Endodermal cell (in vitro differentiated cells): ENCODE measurements around the gene AOC3. TPM values are rescaled to one million over a fixed set of nuclear protein-coding genes. Genes with fewer than 3 reads are reported as not detected.

Experiments used
- DNase-seq: peaks from one replicate; pipeline ENCODE4 v3.0.0-alpha.2; 2017
- H3K27ac ChIP-seq: 2 replicates; pipeline ENCODE4 v1.5.1; 2013; ENCODE audit warnings: mild to moderate bottlenecking, low read depth, low read length, moderate library complexity
- H3K27me3 ChIP-seq: 2 replicates; pipeline ENCODE4 v1.6.1; 2013; ENCODE audit warnings: mild to moderate bottlenecking, low read length, moderate library complexity; ENCODE audit not compliant: insufficient read depth, control insufficient read depth, poor library complexity, severe bottlenecking
- H3K36me3 ChIP-seq: 2 replicates; pipeline ENCODE4 v1.7.0; 2013; ENCODE audit warnings: mild to moderate bottlenecking, low read length, moderate library complexity; ENCODE audit not compliant: control insufficient read depth, insufficient read depth
- H3K4me1 ChIP-seq: one replicate; pipeline ENCODE4 v1.7.0; 2013; ENCODE audit warnings: low read length; ENCODE audit not compliant: control insufficient read depth, insufficient read depth
- H3K4me3 ChIP-seq: 2 replicates; pipeline ENCODE4 v1.5.1; 2013; ENCODE audit warnings: mild to moderate bottlenecking, low read length, moderate library complexity
- H3K9ac ChIP-seq: 2 replicates; pipeline ENCODE4 v1.6.1; 2013; ENCODE audit warnings: mild to moderate bottlenecking, low read length, moderate library complexity; ENCODE audit not compliant: poor library complexity, severe bottlenecking; ENCODE audit errors: extremely low read depth
- H3K9me3 ChIP-seq: 2 replicates; pipeline ENCODE4 v1.6.1; 2013; ENCODE audit warnings: mild to moderate bottlenecking, low read length, moderate library complexity; ENCODE audit not compliant: control insufficient read depth
- H3K27ac Mint-ChIP-seq: 2 replicates; pipeline ENCODE4 v1.8.0; 2020; ENCODE audit warnings: mixed read lengths
- H3K27me3 Mint-ChIP-seq: 2 replicates; pipeline ENCODE4 v1.8.0; 2021; ENCODE audit warnings: mild to moderate bottlenecking, mixed read lengths; ENCODE audit not compliant: insufficient read depth
- H3K36me3 Mint-ChIP-seq: 2 replicates; pipeline ENCODE4 v1.8.0; 2020; ENCODE audit warnings: low read depth, mixed read lengths
- H3K4me1 Mint-ChIP-seq: 2 replicates; pipeline ENCODE4 v1.8.0; 2020; ENCODE audit warnings: mixed read lengths
- H3K4me3 Mint-ChIP-seq: 2 replicates; pipeline ENCODE4 v1.8.0; 2020; ENCODE audit warnings: mild to moderate bottlenecking, moderate library complexity, mixed read lengths
- H3K9me3 Mint-ChIP-seq: 2 replicates; pipeline ENCODE4 v1.8.0; 2020; ENCODE audit warnings: mild to moderate bottlenecking, mixed read lengths
- WGBS, 2 experiments: methylation state at CpG; one replicate each; pipeline versions ENCODE4 v1.1.5 to v1.1.7; 2013; ENCODE audit warnings: missing lambda C conversion rate in 2 of 2, mixed read lengths in 1 of 2; ENCODE audit not compliant: insufficient coverage in 1 of 2, insufficient read length in 1 of 2; 5-methylcytosine and 5-hydroxymethylcytosine counted together
- total RNA-seq, 2 donors: library from RNA; stranded (reverse); fragmentation: NEBNext Ultra II Directional in 1 of 2; extraction: Animal tissue kit (Norgen Biotek cat#: 25700) in 1 of 2; gene quantifications; 2 replicates in 1 of 2; 3 replicates in 1 of 2; pipeline ENCODE4 v1.2.1, GENCODE V29; 2021
- TF ChIP-seq, protein P1 (sequence below): fragments of 200-600 bp; sonication (generic); conservative IDR thresholded peaks from 2 replicates; pipeline ENCODE4 v1.5.0; 2021; ENCODE audit warnings: antibody characterized with exemption, mild to moderate bottlenecking

The AOC3 gene
- total RNA-seq, 2 donors from 2014 or later: 1.3 to 1.9 TPM

DNA sequence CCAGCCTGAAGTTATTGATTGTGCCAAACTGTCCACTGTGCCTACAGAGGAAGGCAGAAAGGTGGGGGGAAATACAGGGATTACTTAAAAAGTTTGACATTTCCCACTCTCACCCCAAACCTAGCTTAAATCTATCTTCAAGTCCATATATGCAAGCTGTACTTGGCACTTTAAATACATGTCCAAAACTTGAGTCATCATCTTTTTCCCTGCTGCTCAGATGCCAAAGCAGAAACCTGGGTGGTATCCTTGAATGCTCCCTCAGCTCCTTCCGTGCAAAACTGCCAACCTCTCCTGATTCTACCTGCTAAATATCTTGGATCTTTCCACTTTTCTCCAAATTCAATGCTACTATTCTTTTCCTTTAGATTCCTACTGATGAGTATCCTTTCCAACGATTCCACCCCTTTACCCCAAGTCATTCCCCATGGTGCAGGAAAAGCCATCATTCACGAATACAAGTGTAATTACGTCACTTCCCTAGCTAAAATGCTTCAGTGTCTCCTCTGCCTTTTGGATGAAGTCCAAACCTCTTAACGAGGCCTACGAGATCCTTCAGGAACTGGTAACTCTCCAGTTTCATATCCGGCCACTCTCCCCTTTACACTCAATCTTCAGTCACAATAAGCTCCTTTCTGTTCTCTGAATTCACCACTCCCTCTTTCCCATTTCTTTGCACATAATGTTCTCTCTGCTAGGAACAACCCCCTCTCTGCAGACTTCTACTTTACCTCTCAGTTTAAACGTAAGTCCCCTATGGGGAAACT is 36.2 kb upstream of the AOC3 start:
- Mint-ChIP-seq H3K36me3 (peaks cover 70% of the 10 kb centered on the region), H3K27me3 (no peaks in the 10 kb centered on the region), H3K27ac (no peak overlapping the region), H3K4me3 (no peak overlapping the region), H3K9me3 (no peaks in the 10 kb centered on the region), H3K4me1 (no peaks in the 10 kb centered on the region)
- H3K36me3 ChIP-seq: peaks cover 83% of the 10 kb centered on the region
- H3K27me3 ChIP-seq: no peaks in the 10 kb centered on the region
- no peak for DNase-seq
- TF ChIP-seq, protein P1, sequence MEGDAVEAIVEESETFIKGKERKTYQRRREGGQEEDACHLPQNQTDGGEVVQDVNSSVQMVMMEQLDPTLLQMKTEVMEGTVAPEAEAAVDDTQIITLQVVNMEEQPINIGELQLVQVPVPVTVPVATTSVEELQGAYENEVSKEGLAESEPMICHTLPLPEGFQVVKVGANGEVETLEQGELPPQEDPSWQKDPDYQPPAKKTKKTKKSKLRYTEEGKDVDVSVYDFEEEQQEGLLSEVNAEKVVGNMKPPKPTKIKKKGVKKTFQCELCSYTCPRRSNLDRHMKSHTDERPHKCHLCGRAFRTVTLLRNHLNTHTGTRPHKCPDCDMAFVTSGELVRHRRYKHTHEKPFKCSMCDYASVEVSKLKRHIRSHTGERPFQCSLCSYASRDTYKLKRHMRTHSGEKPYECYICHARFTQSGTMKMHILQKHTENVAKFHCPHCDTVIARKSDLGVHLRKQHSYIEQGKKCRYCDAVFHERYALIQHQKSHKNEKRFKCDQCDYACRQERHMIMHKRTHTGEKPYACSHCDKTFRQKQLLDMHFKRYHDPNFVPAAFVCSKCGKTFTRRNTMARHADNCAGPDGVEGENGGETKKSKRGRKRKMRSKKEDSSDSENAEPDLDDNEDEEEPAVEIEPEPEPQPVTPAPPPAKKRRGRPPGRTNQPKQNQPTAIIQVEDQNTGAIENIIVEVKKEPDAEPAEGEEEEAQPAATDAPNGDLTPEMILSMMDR: no peak
- 93 to 96% methylated on average over 8 of the region's 8 CpGs for WGBS, 2 experiments
- H3K4me3 ChIP-seq: no peak overlapping the region
- H3K9me3 ChIP-seq: no peaks in the 10 kb centered on the region
- no peaks in the 10 kb centered on the region for H3K4me1 ChIP-seq
- H3K27ac ChIP-seq: no peak overlapping the region
- no peak overlapping the region for H3K9ac ChIP-seq

DNA sequence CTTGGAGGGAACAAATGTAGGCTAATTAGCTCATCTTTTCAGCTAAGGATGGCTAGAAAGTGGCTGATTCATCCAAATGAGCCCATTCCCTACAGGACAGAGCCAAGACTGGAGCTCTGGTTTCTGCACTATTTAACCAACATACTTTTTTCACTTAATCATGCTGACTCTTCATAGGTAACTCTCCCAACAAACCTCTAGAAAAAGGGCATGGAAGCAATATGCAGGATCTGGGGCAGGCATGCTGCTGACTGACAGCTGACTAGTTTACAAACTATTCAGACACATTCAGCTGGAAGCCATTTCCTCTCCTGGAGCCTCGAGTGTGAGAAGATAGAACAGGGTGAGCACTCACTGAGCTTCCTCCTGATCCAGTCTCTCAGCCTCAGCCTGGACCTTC is 33.1 kb upstream of the AOC3 start:
- Mint-ChIP-seq H3K36me3 (peaks cover 65% of the 10 kb centered on the region), H3K27ac (no peak overlapping the region), H3K27me3 (no peaks in the 10 kb centered on the region), H3K4me3 (no peak overlapping the region), H3K9me3 (no peaks in the 10 kb centered on the region), H3K4me1 (peaks cover 2% of the 10 kb centered on the region)
- TF ChIP-seq, protein P1: no peak
- H3K27ac ChIP-seq: no peak overlapping the region
- H3K9ac ChIP-seq: no peak overlapping the region
- WGBS, 2 experiments: 88 to 100% methylated on average over 1 of the region's 1 CpG
- no peaks in the 10 kb centered on the region for H3K27me3 ChIP-seq
- H3K4me1 ChIP-seq: no peaks in the 10 kb centered on the region
- no peaks in the 10 kb centered on the region for H3K9me3 ChIP-seq
- no peak for DNase-seq
- H3K4me3 ChIP-seq: no peak overlapping the region
- peaks cover 71% of the 10 kb centered on the region for H3K36me3 ChIP-seq

DNA sequence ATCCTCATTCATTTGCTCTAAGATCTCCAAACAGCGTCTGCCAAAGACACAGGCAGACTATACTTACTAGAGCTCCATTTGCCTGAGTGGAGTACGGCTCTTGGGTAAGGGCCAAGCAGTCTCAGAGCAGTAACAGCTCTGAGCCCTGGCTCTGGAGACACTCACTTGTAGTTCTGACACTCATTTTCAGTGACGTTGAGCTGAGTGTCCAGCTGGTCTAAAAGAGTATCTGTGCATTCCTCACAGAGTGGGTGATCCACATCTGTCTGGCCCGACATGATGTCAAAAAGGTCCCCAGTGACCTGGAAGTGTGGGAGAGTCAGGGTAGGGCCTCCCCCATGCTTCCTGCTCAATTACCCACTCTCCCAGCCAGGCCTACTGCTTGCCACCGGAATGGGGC is 32.6 kb upstream of the AOC3 start:
- WGBS, 2 experiments: 95 to 96% methylated on average over 5 of the region's 5 CpGs
- H3K27ac Mint-ChIP-seq: no peak overlapping the region
- peaks cover 70% of the 10 kb centered on the region for H3K36me3 ChIP-seq
- H3K36me3 Mint-ChIP-seq: peaks cover 64% of the 10 kb centered on the region
- H3K9ac ChIP-seq: no peak overlapping the region
- no peaks in the 10 kb centered on the region for H3K27me3 ChIP-seq
- H3K4me1 ChIP-seq: no peaks in the 10 kb centered on the region
- H3K4me3 ChIP-seq: no peak overlapping the region
- H3K9me3 ChIP-seq: no peaks in the 10 kb centered on the region
- no peak overlapping the region for H3K4me3 Mint-ChIP-seq
- TF ChIP-seq, protein P1: no peak
- DNase-seq: no peak
- H3K27me3 Mint-ChIP-seq: no peaks in the 10 kb centered on the region
- no peak overlapping the region for H3K27ac ChIP-seq
- peaks cover 3% of the 10 kb centered on the region for H3K4me1 Mint-ChIP-seq
- H3K9me3 Mint-ChIP-seq: no peaks in the 10 kb centered on the region
